Spleen (tissue), 3 donors: Measurements from ENCODE around the gene DPF1.

ENCODE experiments used
- POLR2A ChIP-seq, 3 donors: fragments of 450-650 bp; IDR thresholded peaks; one replicate each; pipeline ENCODE4 v1.5.1; 2017; ENCODE audit warnings: antibody characterized with exemption in 3 of 3, mild to moderate bottlenecking in 1 of 3
- POLR2AphosphoS5 ChIP-seq, 3 donors: sonication (generic); formaldehyde crosslinking; IDR thresholded peaks; one replicate each; pipeline ENCODE4 v1.5.1; 2017; ENCODE audit warnings: antibody characterized with exemption in 3 of 3

DNA sequence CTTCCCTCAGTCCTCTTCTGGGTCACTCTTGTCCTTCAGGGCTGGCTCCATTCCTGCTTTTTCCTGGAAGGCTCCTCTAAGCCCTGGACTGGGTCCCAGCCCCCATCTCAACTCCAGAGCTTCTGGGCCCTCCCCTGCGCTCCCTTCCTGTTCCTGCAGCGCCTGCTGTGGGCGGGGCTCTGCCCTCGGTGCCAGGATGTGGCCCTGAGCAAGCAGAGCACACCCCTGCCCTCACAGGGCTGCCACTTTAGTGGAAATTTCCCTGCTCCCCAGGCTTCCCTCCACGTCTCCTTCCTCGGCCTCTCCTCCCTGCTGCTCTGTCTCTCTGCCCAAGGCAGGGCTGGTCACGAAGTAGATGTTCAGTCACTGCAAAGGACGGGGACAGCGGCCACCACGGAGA lies 28.8 kb downstream of the DPF1 start:
- TF ChIP-seq POLR2A (IDR thresholded peaks at IDR 0.05) = no peak
- TF ChIP-seq POLR2AphosphoS5 (IDR thresholded peaks at IDR 0.05) = peak in 1 of 3 donors; percentile 25
